ENCODE measurements around the gene MAPK14. TPM values are rescaled to one million over a fixed set of nuclear protein-coding genes. Genes with fewer than 3 reads are reported as not detected.
"Not testable (repeated sequence)": the region's sequence is repeated elsewhere in the genome, so short reads cannot be mapped to it uniquely, and the experiment has no call there.

MAPK14 gene
- total RNA-seq: 10 to 100 TPM; 39.1 to 44.0 TPM

GRCh38 chr6:36027501-36028087, at the start of gene MAPK14:
Gene MAPK14 (plus strand): TSS chr6:36027808. CDS start chr6:36028158, 350 bp downstream.
- Mint-ChIP-seq H3K36me3 (ENCODE audit: low read depth) (peaks cover 10% of the 10 kb centered on the region), H3K27me3 (peaks cover 19% of the 10 kb centered on the region), H3K9me3 (ENCODE audit: low read depth) (no peaks in the 10 kb centered on the region), H3K27ac (peak within 1 kb of the TSS; percentile 98), H3K4me3 (peak within 1 kb of the TSS; percentile 98), H3K4me1 (peaks cover 38% of the 10 kb centered on the region)
- DNase-seq (peak; percentile 99), ATAC-seq (peak; percentile 92)
- CTCF ChIA-PET: interaction anchor here (0.6 to 8.8 kb wide), 26 partner anchors 10 to 923 kb away, joined by 3 to 183 read pairs (median 3); no protein-coding TSS in a partner anchor
- intact Hi-C loops (cut with DNase I, micrococcal nuclease): loop anchor here (1.0 to 5.0 kb wide), 16 partner anchors 68 to 650 kb away; partner anchors contain the start of genes SRPK1 (in 2 of the 2), BRPF3 (in 1 of the 2), CDKN1A (in 1 of the 2) and KCTD20 (in 1 of the 2)
- POLR2A ChIA-PET: interaction anchor here (0.5 to 2.5 kb wide), 9 partner anchors 55 to 555 kb away, joined by 3 to 18 read pairs (median 3); no protein-coding TSS in a partner anchor

- H3K27ac Mint-ChIP-seq; DNase-seq; POLR2A ChIA-PET; H3K9me3 Mint-ChIP-seq (ENCODE audit: low read depth); H3K4me3 Mint-ChIP-seq; ATAC-seq; H3K27me3 Mint-ChIP-seq; H3K4me1 Mint-ChIP-seq; H3K36me3 Mint-ChIP-seq (ENCODE audit: low read depth); intact Hi-C loops (cut with DNase I, micrococcal nuclease): not testable (repeated sequence)
- CTCF ChIA-PET: interaction anchor here (0.6 kb wide), 1 partner anchor 99 kb away, joined by 3 read pairs; no protein-coding TSS in a partner anchor
Observed at GRCh38 chr6:35980126-35980525, 47.5 kb upstream of the MAPK14 start.

GRCh38 chr6:35980991-35981645, 46.5 kb upstream of the MAPK14 start:
- no peak for DNase-seq
- no peak for ATAC-seq
- Mint-ChIP-seq H3K27ac (no peak overlapping the region), H3K27me3 (peaks cover 2% of the 10 kb centered on the region), H3K9me3 (ENCODE audit: low read depth) (no peaks in the 10 kb centered on the region), H3K4me3 (no peak overlapping the region), H3K36me3 (ENCODE audit: low read depth) (no peaks in the 10 kb centered on the region), H3K4me1 (no peaks in the 10 kb centered on the region)
- intact Hi-C loops (cut with DNase I, micrococcal nuclease): no loop called here
- POLR2A ChIA-PET: no interaction called here
- CTCF ChIA-PET: interaction anchor here (0.7 to 1.1 kb wide), 2 partner anchors 15 to 1371 kb away, joined by 3 read pairs; no protein-coding TSS in a partner anchor

- Mint-ChIP-seq H3K27ac (no peak overlapping the region), H3K9me3 (ENCODE audit: low read depth) (no peaks in the 10 kb centered on the region), H3K27me3 (peaks cover 2% of the 10 kb centered on the region), H3K4me3 (no peak overlapping the region), H3K4me1 (no peaks in the 10 kb centered on the region), H3K36me3 (ENCODE audit: low read depth) (no peaks in the 10 kb centered on the region)
- CTCF ChIA-PET: no interaction called here
- POLR2A ChIA-PET: interaction anchor here (0.7 kb wide), 1 partner anchor 59 kb away, joined by 3 read pairs; no protein-coding TSS in a partner anchor
- intact Hi-C loops (cut with DNase I, micrococcal nuclease): no loop called here
- ATAC-seq (no peak), DNase-seq (no peak)
Observed at GRCh38 chr6:35984701-35985100, 42.9 kb upstream of the MAPK14 start.

GRCh38 chr6:35988047-35988446, 39.6 kb upstream of the MAPK14 start:
- ATAC-seq; H3K4me3 Mint-ChIP-seq; H3K36me3 Mint-ChIP-seq (ENCODE audit: low read depth); H3K27ac Mint-ChIP-seq; DNase-seq; H3K4me1 Mint-ChIP-seq; intact Hi-C loops (cut with DNase I, micrococcal nuclease); H3K9me3 Mint-ChIP-seq (ENCODE audit: low read depth); H3K27me3 Mint-ChIP-seq: not testable (repeated sequence)
- CTCF ChIA-PET: interaction anchor here (0.6 kb wide), 1 partner anchor 63 kb away, joined by 3 read pairs; no protein-coding TSS in a partner anchor
- POLR2A ChIA-PET: interaction anchor here (0.5 to 0.6 kb wide), 2 partner anchors 92 to 1975 kb away, joined by 3 read pairs; no protein-coding TSS in a partner anchor

- no peaks in the 10 kb centered on the region for H3K27me3 Mint-ChIP-seq
- no peak overlapping the region for H3K27ac Mint-ChIP-seq
- no peak overlapping the region for H3K4me3 Mint-ChIP-seq
- H3K9me3 Mint-ChIP-seq (ENCODE audit: low read depth): no peaks in the 10 kb centered on the region
- CTCF ChIA-PET: no interaction called here
- DNase-seq (no peak), ATAC-seq (no peak)
- H3K36me3 Mint-ChIP-seq (ENCODE audit: low read depth): no peaks in the 10 kb centered on the region
- intact Hi-C loops (cut with DNase I, micrococcal nuclease): no loop called here
- H3K4me1 Mint-ChIP-seq: no peaks in the 10 kb centered on the region
- POLR2A ChIA-PET: interaction anchor here (0.6 kb wide), 1 partner anchor 329 kb away, joined by 7 read pairs; no protein-coding TSS in a partner anchor
Observed at GRCh38 chr6:35993150-35993549, 34.5 kb upstream of the MAPK14 start.

- Mint-ChIP-seq H3K9me3 (ENCODE audit: low read depth) (no peaks in the 10 kb centered on the region), H3K27me3 (no peaks in the 10 kb centered on the region), H3K36me3 (ENCODE audit: low read depth) (no peaks in the 10 kb centered on the region), H3K4me3 (no peak overlapping the region), H3K27ac (no peak overlapping the region), H3K4me1 (no peaks in the 10 kb centered on the region)
- ChIA-PET POLR2A (no interaction called here), CTCF (interaction anchor here (1.0 kb wide), 1 partner anchor 95 kb away, joined by 5 read pairs; no protein-coding TSS in a partner anchor)
- ATAC-seq: no peak
- DNase-seq: no peak
- intact Hi-C loops (cut with DNase I, micrococcal nuclease): no loop called here
Observed at GRCh38 chr6:36000451-36000850, 27.2 kb upstream of the MAPK14 start.

- DNase-seq (no peak), ATAC-seq (no peak)
- Mint-ChIP-seq H3K4me1 (no peaks in the 10 kb centered on the region), H3K4me3 (no peak overlapping the region), H3K27me3 (no peaks in the 10 kb centered on the region), H3K36me3 (ENCODE audit: low read depth) (no peaks in the 10 kb centered on the region), H3K27ac (no peak overlapping the region), H3K9me3 (ENCODE audit: low read depth) (no peaks in the 10 kb centered on the region)
- ChIA-PET POLR2A (no interaction called here), CTCF (interaction anchor here (1.0 kb wide), 2 partner anchors 11 to 12 kb away, joined by 3 read pairs; partner anchors contain the start of gene MAPK14)
- intact Hi-C loops (cut with DNase I, micrococcal nuclease): no loop called here
Observed at GRCh38 chr6:36015666-36016065, 11.9 kb upstream of the MAPK14 start.

- intact Hi-C loops (cut with DNase I, micrococcal nuclease): no loop called here
- Mint-ChIP-seq H3K27ac (no peak overlapping the region), H3K4me3 (no peak overlapping the region), H3K4me1 (no peaks in the 10 kb centered on the region), H3K36me3 (ENCODE audit: low read depth) (no peaks in the 10 kb centered on the region), H3K27me3 (peaks cover 3% of the 10 kb centered on the region), H3K9me3 (ENCODE audit: low read depth) (no peaks in the 10 kb centered on the region)
- DNase-seq (no peak), ATAC-seq (no peak)
- POLR2A ChIA-PET: no interaction called here
- CTCF ChIA-PET: interaction anchor here (0.7 kb wide), 1 partner anchor 191 kb away, joined by 3 read pairs; no protein-coding TSS in a partner anchor
Observed at GRCh38 chr6:36018339-36018738, 9.3 kb upstream of the MAPK14 start.

GRCh38 chr6:36019167-36019566, 8.4 kb upstream of the MAPK14 start:
- Mint-ChIP-seq H3K27me3 (peaks cover 10% of the 10 kb centered on the region), H3K27ac (no peak overlapping the region), H3K4me3 (no peak overlapping the region), H3K9me3 (ENCODE audit: low read depth) (no peaks in the 10 kb centered on the region), H3K4me1 (peaks cover 4% of the 10 kb centered on the region), H3K36me3 (ENCODE audit: low read depth) (no peaks in the 10 kb centered on the region)
- intact Hi-C loops (cut with DNase I, micrococcal nuclease): no loop called here
- ChIA-PET CTCF (no interaction called here), POLR2A (no interaction called here)
- DNase-seq (no peak), ATAC-seq (no peak)

GRCh38 chr6:36020154-36020553, 7.5 kb upstream of the MAPK14 start:
- ATAC-seq (no peak), DNase-seq (no peak)
- Mint-ChIP-seq H3K9me3 (ENCODE audit: low read depth) (no peaks in the 10 kb centered on the region), H3K36me3 (ENCODE audit: low read depth) (no peaks in the 10 kb centered on the region), H3K4me3 (no peak overlapping the region), H3K27me3 (peaks cover 15% of the 10 kb centered on the region), H3K27ac (no peak overlapping the region), H3K4me1 (peaks cover 8% of the 10 kb centered on the region)
- ChIA-PET POLR2A (no interaction called here), CTCF (no interaction called here)
- intact Hi-C loops (cut with DNase I, micrococcal nuclease): no loop called here

Measured in activated CD4-positive, alpha-beta T cell treated with anti-CD3 and anti-CD28 coated beads for 36 hours (primary cell).